Cardiac fibroblast (primary cell): ENCODE measurements around the gene NLRX1.
"Not testable (repeated sequence)": the region's sequence is repeated elsewhere in the genome, so short reads cannot be mapped to it uniquely, and the experiment has no call there.

Source experiments
- DNase-seq, 2 donors: peaks; one replicate each; pipeline versions ENCODE4 v3.0.0 to v3.0.0-alpha.2; 2010; ENCODE audit warnings: low read depth in 2 of 2
- H3K4me3 ChIP-seq, 2 donors: replicated peaks in 1 of 2; 1 replicate in 1 of 2; 2 replicates in 1 of 2; pipeline ENCODE4 v1.5.1; 2011; ENCODE audit warnings: low read depth in 2 of 2, low read length in 2 of 2, mild to moderate bottlenecking in 2 of 2, moderate library complexity in 1 of 2
- CTCF ChIP-seq: IDR thresholded peaks from one replicate; pipeline ENCODE4 v1.5.1; 2011; ENCODE audit warnings: low read depth, mild to moderate bottlenecking, low read length, inconsistent platforms

The NLRX1 gene

DNA sequence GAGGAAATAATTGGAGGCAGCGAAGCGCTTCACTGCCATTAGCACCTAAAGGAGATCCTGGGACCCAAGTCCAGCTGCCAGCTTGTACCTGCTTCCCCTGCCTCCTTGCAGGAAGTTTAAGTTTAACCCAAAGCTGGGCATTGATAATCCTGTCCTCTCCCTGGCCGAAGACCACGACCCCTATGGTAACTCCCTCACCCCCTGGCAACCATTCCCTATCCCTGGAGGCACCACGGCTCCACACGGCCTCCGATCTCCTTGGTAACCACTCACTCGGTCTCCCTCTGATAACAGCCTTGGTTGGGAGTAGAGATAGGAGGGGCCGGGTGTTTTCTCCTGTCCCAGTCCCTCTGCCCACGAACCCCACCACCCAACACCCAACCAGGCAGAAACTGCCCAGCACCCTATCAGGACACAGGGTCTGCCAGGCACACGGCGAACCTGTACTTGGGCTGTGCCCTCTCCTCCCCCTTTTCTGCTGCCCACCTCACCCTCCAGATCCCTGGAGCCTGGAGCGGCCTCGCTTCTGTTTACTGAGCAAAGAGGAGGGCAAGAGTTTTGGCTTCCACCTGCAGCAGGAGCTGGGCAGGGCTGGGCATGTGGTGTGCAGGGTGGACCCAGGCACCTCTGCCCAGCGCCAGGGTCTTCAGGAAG, 17.6 kb downstream of the NLRX1 start:
- TF ChIP-seq CTCF = no peak
- DNase-seq = no peak
- no peak overlapping the region for H3K4me3 ChIP-seq

GRCh38 chr11:119187123-119187892, 18.8 kb downstream of the NLRX1 start:
- no peak overlapping the region for H3K4me3 ChIP-seq
- DNase-seq = no peak
- TF ChIP-seq CTCF = no peak

DNA sequence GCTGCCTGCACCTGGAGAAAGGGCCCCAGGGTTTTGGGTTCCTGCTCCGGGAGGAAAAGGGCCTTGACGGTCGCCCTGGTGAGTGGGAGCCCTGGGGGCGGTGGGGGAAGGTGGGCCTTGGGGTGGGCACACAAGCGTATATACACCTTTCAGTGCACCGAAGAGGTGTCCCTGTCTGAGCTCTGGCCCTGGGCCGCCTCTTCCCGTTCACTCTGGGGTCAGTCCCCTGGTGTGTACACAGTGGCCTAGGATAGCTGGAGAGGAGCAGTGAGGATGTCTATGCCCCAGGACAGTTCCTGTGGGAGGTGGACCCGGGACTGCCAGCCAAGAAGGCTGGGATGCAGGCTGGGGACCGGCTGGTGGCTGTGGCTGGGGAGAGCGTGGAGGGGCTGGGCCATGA, 19.5 kb downstream of the NLRX1 start:
- DNase-seq = no peak
- TF ChIP-seq CTCF = no peak
- H3K4me3 ChIP-seq = no peak overlapping the region

- no peak for TF ChIP-seq CTCF
- no peak overlapping the region for H3K4me3 ChIP-seq
- no peak for DNase-seq
Observed at GRCh38 chr11:119188887-119189286, 20.4 kb downstream of the NLRX1 start.

- TF ChIP-seq CTCF = no peak
- no peak for DNase-seq
- H3K4me3 ChIP-seq = no peak overlapping the region
Observed at GRCh38 chr11:119189393-119189792, 20.9 kb downstream of the NLRX1 start.

- TF ChIP-seq CTCF = no peak
- DNase-seq = no peak
- no peak overlapping the region for H3K4me3 ChIP-seq
Observed at GRCh38 chr11:119190531-119190930, 22.0 kb downstream of the NLRX1 start.

DNA sequence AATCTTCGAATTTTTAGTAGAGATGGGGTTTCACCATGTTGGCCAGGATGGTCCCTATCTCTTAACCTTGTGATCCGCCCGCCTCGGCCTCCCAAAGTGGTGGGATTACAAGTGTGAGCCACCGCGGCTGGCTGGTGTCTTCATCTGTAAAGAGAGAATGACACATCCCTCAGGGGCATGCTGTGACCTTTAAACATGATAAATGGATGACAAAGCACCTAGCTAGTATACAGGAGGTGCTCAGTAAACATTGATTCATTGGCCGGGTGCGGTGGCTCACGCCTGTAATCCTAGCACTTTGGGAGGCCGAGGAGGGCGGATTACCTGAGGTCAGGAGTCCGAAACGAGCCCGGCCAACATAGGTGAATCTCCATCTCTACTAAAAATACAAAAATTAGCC, 22.7 kb downstream of the NLRX1 start:
- H3K4me3 ChIP-seq, DNase-seq: not testable (repeated sequence)
